ENCODE results near the gene TTBK2. TPM values are rescaled to one million over a fixed set of nuclear protein-coding genes. Genes with fewer than 3 reads are reported as not detected.

Gene TTBK2
- total RNA-seq, 1 experiment from 2014 or later: 10.6 TPM

- Histone ChIP-seq H2BK5ac (ENCODE audit: insufficient read length, low read length) (no peak overlapping the region), H3K23ac (ENCODE audit: insufficient read length, low read depth, low read length) (no peak overlapping the region), H2BK20ac (ENCODE audit: low read depth, low read length, poor library complexity, severe bottlenecking) (no peak overlapping the region), H3K79me2 (ENCODE audit: insufficient read depth, low read length) (no peaks in the 10 kb centered on the region), H3K23me2 (ENCODE audit: insufficient read length, low read depth, low read length, poor library complexity, severe bottlenecking) (no peaks in the 10 kb centered on the region), H2BK15ac (ENCODE audit: low read depth, low read length) (no peak overlapping the region), H4K8ac (replicated peaks; ENCODE audit: insufficient read length, low read depth, low read length) (no peak overlapping the region), H3K4ac (ENCODE audit: low read depth, low read length) (no peak overlapping the region), H4K20me1 (ENCODE audit: control insufficient read depth, insufficient read depth, insufficient read length) (no peaks in the 10 kb centered on the region), H3K79me1 (ENCODE audit: insufficient read depth, low read depth, low read length, poor library complexity, severe bottlenecking) (no peaks in the 10 kb centered on the region), H4K5ac (ENCODE audit: insufficient read length, low read depth, low read length) (no peak overlapping the region), H2BK12ac (ENCODE audit: insufficient read length, low read depth, low read length) (no peak overlapping the region), H4K91ac (ENCODE audit: insufficient read length, low read depth, low read length) (no peak overlapping the region), H3K4me1 (ENCODE audit: insufficient read depth, low read length) (no peaks in the 10 kb centered on the region), H2BK120ac (ENCODE audit: low read depth, low read length, poor library complexity, severe bottlenecking) (no peak overlapping the region), H3K27me3 (ENCODE audit: insufficient read depth, low read length) (no peaks in the 10 kb centered on the region), H3K18ac (ENCODE audit: insufficient read length, low read depth, low read length) (no peak overlapping the region), H3K4me2 (ENCODE audit: insufficient read depth, insufficient read length, low read length) (no peak overlapping the region), H3T11ph (ENCODE audit: low read length) (no peak overlapping the region), H3K9me3 (ENCODE audit: control insufficient read depth, low read depth, low read length) (no peaks in the 10 kb centered on the region), H3K27ac (ENCODE audit: insufficient read length, low read depth, low read length) (no peak overlapping the region), H3K14ac (ENCODE audit: insufficient read depth, low read length) (no peak overlapping the region), H2AFZ (ENCODE audit: low read length) (no peak overlapping the region), H3K56ac (ENCODE audit: insufficient read length, low read depth, low read length) (no peak overlapping the region), H3K9ac (ENCODE audit: extremely low read depth, insufficient read length, low read length) (no peak overlapping the region), H2AK5ac (ENCODE audit: insufficient read length, low read length) (no peak overlapping the region)
- Mint-ChIP-seq H3K27me3 (ENCODE audit: low read depth) (no peaks in the 10 kb centered on the region), H3K27ac (peak overlapping the region in 1 of 3 experiments; percentile 34; a peak in 2 of 7 replicates), H3K36me3 (ENCODE audit: insufficient read depth in 1 of 3, low read depth in 3 of 3) (peaks cover 36 to 88% (median 83%) of the 10 kb centered on the region in 3 experiments), H3K4me1 (peaks cover 5 to 18% of the 10 kb centered on the region in 2 experiments; a peak in 2 of 4 replicates), H3K4me3 (no peak overlapping the region), H3K9me3 (no peaks in the 10 kb centered on the region)
- peak; percentile 49 for DNase-seq
- no CpG with 5 or more reads among the region's 14 CpGs for WGBS (ENCODE audit: extremely low coverage, insufficient read length, low lambda C conversion rate)
- TF ChIP-seq, protein P1, sequence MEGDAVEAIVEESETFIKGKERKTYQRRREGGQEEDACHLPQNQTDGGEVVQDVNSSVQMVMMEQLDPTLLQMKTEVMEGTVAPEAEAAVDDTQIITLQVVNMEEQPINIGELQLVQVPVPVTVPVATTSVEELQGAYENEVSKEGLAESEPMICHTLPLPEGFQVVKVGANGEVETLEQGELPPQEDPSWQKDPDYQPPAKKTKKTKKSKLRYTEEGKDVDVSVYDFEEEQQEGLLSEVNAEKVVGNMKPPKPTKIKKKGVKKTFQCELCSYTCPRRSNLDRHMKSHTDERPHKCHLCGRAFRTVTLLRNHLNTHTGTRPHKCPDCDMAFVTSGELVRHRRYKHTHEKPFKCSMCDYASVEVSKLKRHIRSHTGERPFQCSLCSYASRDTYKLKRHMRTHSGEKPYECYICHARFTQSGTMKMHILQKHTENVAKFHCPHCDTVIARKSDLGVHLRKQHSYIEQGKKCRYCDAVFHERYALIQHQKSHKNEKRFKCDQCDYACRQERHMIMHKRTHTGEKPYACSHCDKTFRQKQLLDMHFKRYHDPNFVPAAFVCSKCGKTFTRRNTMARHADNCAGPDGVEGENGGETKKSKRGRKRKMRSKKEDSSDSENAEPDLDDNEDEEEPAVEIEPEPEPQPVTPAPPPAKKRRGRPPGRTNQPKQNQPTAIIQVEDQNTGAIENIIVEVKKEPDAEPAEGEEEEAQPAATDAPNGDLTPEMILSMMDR (conservative IDR thresholded peaks at IDR 0.05): no peak
Observed at GRCh38 chr15:42728972-42729371, 191.6 kb downstream of the TTBK2 start.

Measured in H9 (cell line).